ENCODE results near the gene APBA1.
A peak's percentile ranks its signal among the peaks of the same experiment; 100 is the strongest.

Gene APBA1

GRCh38 chr9:69671879-69672595, at the start of gene APBA1:
APBA1 (minus strand) TSS chr9:69672371.
- peak; percentile 46 for DNase-seq (ENCODE audit: low read depth)

DNA sequence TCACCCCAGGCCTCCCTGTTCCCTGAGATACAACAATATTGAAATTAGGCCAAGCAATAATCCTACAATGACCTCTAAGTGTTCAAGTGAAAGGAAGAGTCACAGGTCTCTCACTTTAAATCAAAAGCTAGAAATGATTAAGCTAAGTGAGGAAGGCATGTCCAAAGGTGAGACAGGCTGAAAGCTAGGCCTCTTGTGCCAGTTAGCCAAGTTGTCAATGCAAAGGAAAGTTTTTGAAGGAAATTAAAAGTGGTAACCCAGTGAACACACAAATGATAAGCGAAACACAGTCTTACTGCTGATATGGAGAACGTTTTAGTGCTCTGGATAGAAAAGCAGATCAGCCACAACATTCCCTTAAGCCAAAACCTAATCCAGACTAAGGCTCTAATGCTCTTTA, 47.8 kb upstream of the APBA1 start:
- DNase-seq (ENCODE audit: low read depth), result no peak

- no peak for DNase-seq (ENCODE audit: low read depth)
These were observed 47.2 kb upstream of the APBA1 start for GRCh38 chr9:69719367-69719766.

- no peak for DNase-seq (ENCODE audit: low read depth)
These were observed 46.0 kb upstream of the APBA1 start for GRCh38 chr9:69718218-69718617.

DNA sequence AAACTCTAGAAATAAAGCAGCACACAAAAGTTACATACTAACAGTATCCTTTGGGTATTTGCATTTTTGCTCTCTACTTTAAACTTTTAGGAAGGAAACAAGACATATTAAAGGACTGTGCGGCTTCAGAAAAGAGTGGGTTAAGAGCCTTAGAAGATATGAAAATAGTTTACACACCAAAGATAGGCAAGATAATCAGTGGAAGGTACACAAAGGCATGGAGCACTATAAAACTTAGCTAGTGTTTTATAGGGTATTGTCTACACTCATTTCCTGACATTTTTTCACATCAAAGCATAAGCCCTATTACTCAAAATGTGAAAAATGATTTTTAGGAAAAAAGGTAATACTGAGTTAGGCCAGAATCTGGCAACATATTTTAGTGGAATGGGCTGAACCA, 43.7 kb upstream of the APBA1 start:
- DNase-seq (ENCODE audit: low read depth), result no peak

GRCh38 chr9:69715096-69715495, 42.9 kb upstream of the APBA1 start:
- no peak for DNase-seq (ENCODE audit: low read depth)

DNA sequence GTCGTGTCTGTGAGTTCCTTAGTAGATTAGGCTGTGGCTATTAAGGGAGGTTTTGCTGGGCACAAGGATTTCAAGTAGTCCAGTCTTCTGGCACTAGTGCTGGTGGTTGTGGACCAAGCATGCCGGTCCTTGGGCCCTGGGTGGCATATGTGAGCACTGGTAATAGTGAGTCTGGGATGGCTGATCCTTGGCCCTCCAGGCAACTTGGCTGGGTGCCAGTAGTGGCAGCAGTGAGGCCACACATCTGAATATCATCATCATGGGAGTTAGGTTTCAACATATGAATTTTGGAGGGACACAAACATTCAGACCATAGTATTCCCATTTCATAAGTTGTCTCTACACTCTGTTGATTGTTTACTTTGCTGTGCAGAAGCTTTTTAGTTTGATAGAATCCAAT, 25.3 kb upstream of the APBA1 start:
- DNase-seq (ENCODE audit: low read depth), result no peak

DNA sequence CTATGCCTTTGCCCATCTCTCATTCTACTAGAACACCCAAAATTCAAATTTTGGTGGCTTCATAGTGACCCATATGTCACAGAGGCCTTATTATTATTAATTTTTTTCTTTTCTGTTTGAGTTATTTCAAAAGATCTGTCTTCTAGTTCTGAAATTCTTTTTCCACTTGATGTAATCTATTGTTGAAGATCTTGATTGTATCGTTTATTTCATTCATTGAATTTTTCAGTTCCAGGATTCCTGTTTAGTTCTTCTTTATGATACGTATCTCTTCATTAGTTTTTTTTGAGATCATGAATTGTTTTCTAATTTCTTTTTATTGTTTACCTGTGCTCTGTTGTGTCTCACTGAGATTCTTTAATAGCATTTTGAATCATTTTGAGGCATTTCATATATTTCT, 24.6 kb upstream of the APBA1 start:
- no peak for DNase-seq (ENCODE audit: low read depth)

GRCh38 chr9:69689991-69690538, 17.9 kb upstream of the APBA1 start:
- no peak for DNase-seq (ENCODE audit: low read depth)

DNA sequence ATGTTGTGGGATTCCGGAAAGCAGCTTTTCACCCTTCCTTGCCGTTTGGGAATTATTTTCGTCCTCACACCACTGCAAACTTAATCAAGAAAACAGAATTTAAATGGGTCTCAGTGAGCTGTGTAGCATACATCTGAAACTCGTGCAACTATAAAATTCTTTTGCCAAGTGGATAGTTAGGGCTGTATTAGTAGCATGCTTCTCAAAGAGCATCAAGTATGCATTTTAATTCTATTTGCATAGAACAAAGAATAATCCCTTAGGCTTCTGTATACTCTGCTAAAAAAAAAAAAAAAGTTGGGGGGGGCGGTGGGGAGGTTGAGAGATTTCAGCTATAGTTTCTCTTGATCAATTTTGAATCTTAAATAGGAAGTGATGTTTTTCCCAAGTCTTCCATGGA, 11.8 kb upstream of the APBA1 start:
- no peak for DNase-seq (ENCODE audit: low read depth)

DNA sequence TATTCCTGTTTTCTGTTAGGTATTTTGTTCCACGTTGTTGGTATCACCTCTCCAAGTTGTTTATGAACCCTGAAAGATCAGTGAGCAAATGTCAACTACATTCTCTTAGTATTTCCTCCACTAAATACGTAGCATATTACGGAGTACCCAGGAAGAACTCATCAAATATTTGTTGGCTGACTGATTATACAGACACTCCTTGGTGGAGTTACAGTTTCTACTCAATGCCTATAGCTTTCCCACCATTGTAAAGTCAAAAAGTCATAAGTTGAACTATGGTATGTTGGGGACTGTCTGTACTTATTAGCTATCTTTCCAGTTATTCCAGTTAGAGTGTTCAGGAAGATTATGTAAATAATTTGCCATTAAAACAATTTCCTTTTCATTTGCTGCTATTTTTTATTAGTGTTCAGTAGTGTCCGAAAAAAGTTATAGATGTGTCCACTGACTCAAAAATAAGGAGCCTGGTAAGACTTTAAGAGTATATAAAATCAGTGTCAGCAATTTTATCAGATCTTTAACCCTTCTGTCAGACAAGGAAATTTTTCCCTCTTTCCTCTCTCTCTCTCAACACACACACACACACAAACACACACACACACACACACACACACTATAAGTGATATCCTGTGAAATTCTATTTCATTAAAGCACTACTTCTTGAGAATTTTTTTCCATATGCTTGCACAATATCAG, 6.8 kb upstream of the APBA1 start:
- DNase-seq (ENCODE audit: low read depth), result no peak

GRCh38 chr9:69677931-69678330, 5.8 kb upstream of the APBA1 start:
- DNase-seq (ENCODE audit: low read depth), result no peak

DNA sequence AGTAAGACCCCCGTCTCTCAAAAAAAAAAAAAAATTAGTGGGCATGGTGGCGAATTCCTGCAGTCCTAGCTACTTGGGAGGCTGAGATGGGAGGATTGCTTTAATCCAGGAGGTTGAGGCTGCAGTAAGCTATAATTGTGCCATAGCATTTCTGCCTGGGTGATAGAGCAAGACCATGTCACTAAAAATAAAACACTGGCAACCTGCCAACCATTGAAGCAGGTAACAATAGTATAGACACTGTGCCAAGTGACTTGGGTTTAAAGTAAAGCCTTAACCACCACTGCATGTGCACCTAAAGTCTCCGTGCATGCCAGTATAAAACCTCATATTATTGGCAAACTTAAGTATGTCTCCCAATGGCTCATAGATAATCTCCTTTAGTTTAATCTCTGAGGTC, 3.4 kb upstream of the APBA1 start:
- DNase-seq (ENCODE audit: low read depth), result no peak

GRCh38 chr9:69674716-69675438, 2.7 kb upstream of the APBA1 start:
- DNase-seq (ENCODE audit: low read depth), result no peak

- DNase-seq (ENCODE audit: low read depth), result no peak
These were observed 2.0 kb upstream of the APBA1 start for GRCh38 chr9:69674112-69674685.

GRCh38 chr9:69673311-69673640, 1.1 kb upstream of the APBA1 start:
- no peak for DNase-seq (ENCODE audit: low read depth)

- DNase-seq (ENCODE audit: low read depth), result peak; percentile 35
These were observed 582 bp upstream of the APBA1 start for GRCh38 chr9:69672596-69673310.

GRCh38 chr9:69671311-69671878, 776 bp downstream of the APBA1 start:
- DNase-seq (ENCODE audit: low read depth), result no peak

GRCh38 chr9:69667306-69667705, 4.9 kb downstream of the APBA1 start:
- DNase-seq (ENCODE audit: low read depth), result no peak

DNA sequence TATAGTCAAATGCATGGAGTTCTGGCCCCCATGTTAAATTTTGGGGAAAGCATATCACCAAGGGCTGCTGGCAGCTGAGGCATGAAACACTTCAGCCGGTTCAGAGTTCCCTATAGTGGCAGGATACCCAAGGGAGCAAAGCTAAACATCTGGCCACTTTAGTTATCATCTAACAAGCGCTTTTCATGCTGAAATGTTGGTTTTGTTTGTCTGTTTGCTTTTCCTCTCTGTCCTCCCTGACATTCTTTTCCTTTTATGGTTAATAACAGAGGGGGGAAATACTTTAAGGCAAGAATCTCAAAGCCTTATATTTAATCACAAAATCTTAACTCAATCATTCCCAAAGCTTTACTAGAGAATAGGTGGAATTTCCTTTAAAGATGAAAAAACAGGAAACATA, 11.9 kb downstream of the APBA1 start:
- DNase-seq (ENCODE audit: low read depth), result no peak

- DNase-seq (ENCODE audit: low read depth), result no peak
These were observed 13.0 kb downstream of the APBA1 start for GRCh38 chr9:69658987-69659675.
